GM21360 (cell line): ENCODE data around the gene TRANK1.
"Not testable (repeated sequence)": the region's sequence is repeated elsewhere in the genome, so short reads cannot be mapped to it uniquely, and the experiment has no call there.

Source experiments
- ATAC-seq: cut with Tn5 transposase; IDR thresholded peaks from one replicate; pipeline ENCODE4 v1.9.1; 2021; ENCODE audit warnings: mild to moderate bottlenecking, moderate library complexity; ENCODE audit not compliant: unreplicated experiment

Gene TRANK1

DNA sequence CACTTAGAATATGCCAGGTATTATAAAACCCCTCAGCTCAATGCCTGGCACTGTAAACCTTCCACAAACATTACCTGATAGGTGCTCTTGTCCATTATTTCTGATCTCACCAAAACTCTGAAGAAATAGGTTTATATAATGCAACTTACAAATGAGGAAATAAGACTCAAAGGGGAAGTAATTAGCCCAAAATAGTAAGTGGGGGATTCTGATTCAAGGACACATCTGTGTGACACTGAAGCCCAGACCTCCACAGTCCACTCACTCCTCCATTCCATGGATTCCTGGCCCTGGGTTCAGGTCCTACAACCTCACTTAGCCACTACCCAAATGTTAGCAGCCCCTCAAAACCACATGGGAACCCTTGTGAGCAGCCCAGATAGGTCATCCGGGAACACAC is 49.9 kb downstream of the TRANK1 start:
- no peak for ATAC-seq

DNA sequence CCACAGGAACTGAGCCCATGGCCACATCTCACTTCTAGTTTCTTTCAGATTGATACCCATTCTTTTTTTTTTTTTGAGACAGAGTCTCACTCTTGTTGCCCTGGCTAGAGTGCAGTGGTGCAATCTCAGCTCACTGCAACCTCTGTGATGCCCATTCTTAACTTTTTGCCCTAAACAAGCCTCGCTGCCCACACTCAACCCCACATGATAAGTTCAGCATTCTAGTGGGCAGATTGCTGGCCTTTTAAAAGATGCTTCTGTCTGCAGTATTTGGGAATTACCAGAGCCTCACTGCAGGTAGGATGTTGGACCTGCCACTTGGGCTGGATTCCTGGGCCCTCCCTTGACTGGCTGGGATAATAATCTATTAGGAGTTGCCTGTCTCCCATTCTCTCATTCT is 51.0 kb downstream of the TRANK1 start:
- ATAC-seq: no peak

DNA sequence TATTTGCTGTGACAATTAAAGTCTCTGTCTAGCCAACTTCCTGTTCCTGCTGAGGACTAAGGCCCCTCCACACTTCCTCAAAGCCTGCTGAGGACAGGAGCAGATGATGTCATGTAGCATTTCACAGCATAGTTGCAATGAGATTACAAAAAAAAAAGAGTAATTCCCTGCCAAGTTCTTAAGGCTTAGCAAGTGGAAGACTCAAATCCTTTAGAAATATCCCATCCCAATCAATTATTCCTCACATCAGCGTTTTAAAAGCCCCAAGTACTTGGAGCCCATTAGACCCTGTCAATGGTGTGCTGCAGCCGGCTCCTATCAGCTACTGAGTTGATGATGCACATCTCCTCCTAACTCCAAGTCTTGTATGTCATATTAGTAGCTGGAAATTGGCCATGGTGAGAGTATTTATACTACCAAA is 51.7 kb downstream of the TRANK1 start:
- ATAC-seq: peak; percentile 52

DNA sequence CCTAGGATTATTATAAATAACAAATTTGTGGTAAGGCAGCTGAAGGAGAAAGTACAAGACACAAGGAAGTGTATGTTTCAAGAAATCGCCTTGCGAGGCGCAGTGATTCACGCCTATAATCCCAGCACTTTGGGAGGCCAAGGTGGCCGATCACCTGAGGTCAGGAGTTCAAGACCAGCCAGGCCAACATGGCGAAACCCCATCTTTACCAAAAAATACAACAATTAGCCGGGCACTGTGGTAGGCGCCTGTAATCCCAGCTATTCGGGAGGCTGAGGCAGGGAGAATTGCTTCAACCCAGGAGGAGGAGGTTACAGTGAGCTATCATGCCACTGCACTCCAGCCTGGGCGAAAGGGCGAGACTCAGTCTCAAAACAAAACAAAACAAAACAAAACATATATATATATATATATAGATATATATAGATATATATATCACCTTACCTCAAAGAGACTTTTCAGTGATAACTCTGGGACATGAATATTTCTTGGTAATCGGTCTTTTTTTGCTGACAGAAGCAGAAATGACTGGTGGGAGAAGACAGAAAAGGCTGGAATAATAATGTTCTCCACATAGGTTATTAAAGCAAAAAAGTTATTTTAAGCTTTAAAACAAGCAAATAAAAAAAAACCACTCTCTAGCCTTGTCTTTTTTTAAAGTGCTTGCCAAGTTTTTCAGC is 52.3 kb downstream of the TRANK1 start:
- no peak for ATAC-seq

DNA sequence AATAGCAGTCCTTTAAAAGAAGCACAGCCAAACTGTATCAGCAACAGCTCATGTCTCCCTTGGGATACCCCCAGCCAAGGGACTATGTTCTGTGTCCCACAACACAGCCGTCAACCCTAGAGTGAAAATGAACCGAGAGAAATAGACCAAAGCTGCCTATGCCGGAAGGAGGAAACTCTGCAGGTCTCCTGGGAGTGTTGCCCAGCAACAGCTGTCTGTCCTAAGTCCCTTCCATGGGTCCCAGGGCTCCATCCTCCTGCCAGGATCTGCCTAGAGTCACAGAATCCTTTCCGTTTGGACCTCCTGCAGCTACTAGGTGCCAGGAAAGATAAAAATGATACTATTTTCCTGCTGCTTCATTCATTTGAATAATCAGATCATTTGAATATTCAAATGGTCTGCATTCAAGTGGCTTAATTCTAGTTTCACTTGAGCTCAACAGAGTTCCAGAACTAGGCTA is 53.1 kb downstream of the TRANK1 start:
- ATAC-seq: peak; percentile 67

DNA sequence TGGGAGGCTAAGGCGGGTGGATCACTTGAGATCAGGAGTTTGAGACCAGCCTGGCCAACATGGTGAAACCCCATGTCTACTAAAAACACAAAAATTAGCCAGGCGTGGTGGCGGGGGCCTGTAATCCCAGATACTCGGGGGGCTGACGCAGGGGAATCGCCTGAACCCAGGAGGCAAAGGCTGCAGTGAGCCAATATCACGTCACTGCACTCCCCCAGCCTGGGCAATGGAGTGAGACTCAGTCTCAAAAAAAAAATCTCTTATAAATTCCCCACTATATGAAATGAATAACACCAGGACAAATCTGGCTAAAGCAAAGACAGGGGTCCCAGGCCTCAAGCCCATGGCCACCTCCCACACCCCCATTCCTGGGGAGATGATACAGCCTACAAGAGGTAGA is 53.8 kb downstream of the TRANK1 start:
- ATAC-seq: peak; percentile 3

DNA sequence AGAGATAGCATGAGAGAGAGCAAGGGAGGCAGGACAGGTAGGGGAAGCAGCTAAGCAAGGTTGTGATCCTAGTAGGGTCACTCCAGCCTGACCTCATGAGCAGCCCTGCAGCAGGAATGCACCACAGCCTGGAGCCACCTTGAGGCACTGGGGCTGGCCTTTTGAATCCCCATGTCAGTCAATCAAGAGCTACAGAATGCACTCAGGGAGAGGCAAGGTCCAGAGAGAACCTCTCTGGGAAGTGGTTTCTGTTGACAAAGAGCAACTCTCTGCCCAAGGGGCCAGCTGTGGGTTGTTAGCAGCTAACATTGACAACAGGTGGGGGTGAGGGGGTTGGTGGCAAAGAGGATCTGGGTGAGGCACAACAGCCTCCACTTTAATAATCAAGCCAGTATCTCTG is 54.6 kb downstream of the TRANK1 start:
- no peak for ATAC-seq

DNA sequence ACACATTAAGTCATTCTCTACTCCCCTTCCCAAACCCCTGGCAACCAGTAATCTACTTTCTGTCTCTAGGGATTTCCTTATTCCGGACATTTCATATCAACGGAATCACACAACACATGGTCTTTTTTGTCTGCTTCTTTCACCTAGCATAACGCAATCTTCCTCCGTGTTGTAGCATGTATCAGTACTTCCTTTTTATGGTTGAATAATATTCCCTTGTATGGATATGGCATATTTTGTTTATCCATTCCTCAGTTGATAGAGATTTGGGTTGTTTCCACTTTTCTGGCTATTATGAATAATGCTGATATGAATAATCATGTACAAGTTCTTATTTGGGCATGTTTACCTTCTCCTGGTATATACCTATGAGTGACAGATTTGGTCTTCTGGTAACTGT is 63.1 kb downstream of the TRANK1 start:
- no peak for ATAC-seq

DNA sequence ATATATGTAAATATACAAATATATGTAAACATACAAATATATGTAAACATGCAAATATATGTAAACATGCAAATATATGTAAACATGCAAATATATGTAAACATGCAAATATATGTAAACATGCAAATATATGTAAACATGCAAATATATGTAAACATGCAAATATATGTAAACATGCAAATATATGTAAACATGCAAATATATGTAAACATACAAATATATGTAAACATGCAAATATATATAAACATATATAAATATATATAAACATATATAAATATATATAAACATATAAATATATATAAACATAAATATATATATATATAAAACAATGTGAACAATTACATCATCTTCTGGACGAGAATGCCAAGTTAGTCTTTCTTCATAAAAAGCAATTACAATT is 65.0 kb downstream of the TRANK1 start:
- not testable (repeated sequence) for ATAC-seq

DNA sequence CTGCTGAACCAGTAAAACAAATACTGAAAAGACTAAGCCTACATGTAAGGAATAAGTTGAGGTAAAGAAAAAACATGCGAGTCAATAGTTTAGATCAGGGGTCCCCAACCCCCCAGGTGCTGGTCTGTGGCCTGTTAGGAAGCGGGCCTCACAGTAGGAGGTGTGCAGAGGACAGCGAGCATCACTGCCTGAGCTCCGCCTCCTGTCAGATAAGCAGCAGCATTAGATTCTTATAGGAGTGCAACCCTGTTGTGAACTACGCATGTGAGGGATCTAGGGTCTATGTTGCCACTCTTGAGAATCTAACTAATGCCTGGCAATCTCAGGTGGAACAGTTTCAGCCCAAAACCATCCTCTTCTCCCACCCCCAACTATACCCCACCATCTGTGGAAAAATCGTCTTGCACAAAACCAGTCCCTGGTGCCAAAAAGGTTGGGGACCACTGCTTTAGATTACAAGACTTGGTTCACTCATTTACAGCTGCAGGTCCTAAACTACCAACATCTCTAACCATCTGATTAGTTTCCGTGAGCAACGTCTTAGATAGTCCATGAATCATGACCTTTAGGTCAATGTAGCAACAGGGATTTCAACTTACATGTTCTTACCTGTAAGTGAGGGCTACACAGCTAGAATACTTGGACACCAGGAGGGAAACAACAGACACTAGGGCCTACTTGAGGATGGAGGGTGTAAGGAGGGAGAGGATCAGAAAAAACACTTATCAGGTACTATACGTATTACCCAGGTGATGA is 66.7 kb downstream of the TRANK1 start:
- no peak for ATAC-seq

DNA sequence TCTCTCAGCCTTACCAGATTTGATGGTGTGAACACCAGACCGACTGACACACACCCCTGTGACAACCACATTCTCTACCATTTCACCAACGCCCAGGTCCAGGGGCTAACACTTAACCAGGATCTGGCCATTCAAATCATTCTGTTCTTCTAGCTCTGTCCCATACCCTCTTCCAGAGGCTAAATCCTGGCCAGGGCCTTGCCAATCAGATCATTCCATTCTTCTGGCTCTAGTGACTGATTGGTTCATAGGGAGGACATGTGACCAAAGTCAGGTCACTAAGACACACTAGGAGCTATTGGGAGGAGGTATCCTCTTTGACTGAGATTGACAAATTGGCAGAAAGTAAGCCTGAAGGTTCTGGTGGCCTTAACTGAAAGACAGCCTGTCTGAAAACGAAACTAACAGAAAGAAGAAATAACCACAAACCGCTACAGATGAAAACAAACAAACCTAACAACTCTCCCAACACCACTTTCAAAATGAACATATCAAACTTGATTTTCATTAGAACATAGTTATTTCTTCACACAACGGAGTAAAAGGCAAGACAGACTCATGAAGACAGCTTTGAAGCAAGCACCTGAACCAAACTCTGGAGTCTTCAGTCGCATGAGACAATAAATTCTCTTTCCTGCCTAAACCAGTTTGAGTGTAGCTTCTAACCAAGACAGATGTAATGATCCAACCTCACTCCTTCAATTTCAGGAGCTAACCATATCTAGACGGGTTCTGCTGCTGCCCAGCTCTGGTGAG is 68.5 kb downstream of the TRANK1 start:
- ATAC-seq: peak; percentile 99

DNA sequence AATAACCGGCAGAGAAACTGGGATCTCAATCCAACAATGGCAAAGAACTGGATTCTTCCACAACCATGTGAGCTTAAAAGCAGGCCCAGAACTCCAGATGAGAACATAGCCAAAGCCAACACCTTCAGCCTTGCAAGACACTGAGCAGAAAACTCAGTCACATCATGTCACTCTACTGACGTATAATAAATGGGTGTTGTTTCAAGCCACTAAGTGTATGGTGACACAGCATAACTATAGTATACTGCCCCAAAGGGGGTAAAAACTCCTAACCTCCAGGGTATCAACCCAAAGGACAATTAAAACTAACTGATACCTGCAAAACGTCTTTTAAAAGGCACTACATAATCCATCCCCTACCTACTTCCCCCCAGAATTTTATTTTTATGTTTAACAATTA is 69.5 kb downstream of the TRANK1 start:
- ATAC-seq: no peak

DNA sequence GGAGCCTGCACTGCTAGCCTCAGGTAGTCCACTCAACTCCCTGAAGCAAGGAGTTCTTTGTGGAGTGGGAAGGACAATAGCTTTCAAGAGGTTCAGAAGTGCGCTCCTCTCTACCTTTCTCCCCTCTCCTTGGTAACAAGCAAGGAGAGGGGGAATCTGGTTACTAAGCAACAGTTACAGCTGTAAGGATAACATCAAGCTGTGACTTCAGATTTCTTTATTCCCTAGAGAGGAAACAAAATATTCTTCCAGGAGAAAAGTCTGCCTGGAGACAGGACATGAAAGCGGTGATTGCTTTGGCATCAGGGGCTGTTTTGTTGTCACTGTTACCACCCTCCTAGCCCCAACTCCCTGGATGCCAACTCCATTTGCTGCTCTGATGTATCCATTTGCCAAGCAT is 70.4 kb downstream of the TRANK1 start:
- no peak for ATAC-seq

DNA sequence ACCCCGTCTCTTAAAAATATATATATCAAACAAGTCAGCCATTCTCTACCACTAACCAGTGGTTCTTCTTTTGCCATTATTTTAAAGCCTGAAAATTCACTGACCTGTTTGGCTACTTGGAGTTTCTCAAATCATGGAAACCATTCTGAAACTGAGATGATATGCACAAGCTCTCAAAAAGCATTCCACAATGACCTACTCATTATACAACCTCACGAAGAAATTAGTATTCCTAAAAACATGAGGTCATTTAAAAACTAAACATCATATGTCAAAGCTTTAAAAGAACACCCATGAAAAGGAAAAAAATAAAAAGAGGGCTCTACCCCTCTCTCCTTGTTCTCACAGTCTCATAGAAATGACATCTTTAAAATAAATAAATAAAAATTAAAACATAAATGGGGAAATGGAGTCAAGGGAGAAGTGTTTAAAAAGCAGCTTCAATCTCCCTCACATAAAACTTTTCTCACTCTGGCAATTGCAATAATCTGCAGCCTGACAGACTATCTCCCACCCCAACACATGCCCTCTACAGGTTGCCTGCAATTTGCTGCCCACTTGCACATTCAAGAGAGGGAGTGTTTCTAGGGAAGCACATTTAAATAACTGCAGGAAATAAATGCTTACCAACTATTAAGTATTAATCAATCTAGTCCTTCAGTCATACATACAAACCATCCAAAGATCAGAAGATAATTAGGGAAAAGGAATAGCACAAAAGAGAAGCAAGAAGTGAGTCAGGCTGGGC is 73.3 kb downstream of the TRANK1 start:
- ATAC-seq: no peak

DNA sequence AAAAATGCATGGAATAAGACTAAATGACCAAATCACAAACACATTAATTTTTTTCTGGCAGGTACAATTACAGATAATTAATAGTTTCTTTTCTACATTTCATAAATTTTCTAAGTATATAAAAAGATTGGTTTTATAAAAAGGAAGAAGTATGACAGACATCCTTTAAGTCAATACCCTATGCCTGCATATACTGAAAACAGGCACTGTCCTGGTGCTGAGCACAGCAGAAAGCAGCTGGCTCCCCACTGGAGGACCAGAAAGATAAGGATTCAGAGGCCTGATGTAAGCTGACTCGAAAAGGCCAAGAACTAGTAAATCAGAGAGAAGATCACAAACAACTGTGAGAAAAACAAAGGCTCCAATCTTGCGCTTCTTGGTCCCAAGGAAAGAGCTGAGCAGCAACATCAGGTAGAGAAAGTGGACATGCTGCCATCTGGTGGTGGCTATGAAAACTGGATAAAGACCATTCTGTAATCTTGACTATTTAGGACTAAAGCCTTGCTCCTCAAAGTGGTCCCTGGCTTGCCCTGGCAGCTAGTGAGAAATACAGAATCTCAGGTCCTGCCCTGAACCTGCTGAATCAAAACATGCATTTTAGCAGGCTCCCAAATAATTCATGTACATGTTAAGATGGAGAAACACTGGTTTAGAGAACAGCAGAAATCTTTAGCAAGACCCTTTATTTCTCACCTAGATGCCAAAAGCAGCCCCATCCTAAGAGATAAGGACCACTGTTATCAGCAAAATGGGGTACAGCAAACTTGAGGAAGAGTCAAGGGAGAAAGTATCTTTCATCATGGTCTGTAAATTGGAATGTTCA is 76.0 kb downstream of the TRANK1 start:
- ATAC-seq: peak; percentile 95

DNA sequence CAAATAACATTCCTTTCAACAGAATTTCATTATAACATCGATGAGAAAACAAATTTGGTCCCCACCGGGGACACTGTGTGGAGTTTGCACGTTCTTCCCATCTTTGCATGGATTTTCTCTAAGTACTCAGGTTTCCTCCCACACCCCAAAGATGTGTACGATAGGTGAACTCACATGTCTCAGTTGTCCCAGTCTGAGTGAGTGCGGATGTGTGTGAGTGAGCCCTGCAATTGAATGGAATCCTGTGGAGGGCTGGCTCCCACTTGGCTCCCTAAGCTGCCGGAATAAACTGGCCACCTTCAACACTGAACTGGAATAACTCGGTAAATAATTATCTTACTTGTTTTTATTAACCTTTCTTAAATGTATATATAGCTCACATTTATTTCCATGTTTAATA is 77.0 kb downstream of the TRANK1 start:
- no peak for ATAC-seq

DNA sequence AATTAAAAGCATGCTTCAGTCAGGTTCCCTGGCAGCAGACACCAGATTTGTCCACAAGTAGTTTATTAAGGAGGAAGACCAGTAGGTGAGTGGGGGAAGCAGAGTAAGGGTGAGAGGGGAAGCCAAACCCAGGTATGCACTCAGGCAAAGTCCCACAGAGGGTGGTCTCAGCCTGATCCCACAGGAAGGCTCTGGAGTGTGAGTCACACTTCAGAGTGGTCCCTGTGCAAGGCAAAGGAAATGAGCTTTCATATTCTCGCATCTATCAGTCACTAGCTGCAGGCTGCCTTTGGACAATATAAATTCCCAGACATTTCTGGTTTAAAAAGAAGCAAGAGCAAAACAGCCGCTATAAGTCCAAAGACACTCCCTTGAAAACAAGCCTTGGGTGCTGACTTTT is 78.5 kb downstream of the TRANK1 start:
- no peak for ATAC-seq

DNA sequence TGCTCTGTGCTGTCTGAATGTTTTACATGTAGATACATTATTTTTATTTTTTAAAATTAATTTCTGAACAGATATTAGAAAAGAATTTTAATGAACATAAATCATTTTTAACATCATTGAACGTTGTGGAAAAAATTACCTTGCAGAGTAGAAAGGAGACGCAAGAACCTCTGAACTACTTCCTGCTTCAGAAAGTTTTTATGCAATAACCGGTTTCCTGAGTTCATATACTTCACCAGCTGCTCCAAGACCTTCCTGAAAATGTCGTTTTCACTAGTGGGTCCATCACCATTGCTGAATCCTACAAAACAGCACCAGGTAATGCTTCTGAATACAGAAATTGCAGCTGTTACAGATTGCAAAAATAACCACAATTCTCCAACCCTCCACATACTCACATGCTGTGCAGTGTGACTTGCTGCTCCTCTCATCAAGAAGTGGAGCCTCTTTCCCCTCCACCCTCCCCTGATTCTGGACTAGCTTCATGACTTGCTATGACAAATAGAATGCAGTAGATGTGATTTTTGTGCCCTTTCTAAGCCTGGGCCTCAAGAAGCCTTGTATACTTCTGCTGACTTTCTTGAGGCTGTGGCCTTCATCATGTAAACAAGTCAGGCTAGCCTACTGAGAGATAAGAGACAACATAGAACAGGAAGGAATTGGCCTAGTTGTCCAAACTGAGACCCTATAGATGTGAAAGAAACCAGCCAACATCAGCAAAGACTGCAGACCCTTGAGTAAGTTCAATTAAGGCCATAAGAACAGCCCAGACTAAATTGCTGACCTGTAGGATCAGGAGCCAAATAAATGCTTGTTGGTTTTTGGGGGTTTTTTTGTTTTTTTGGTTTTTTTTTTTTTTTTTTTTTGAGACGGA is 80.4 kb downstream of the TRANK1 start:
- ATAC-seq: no peak

DNA sequence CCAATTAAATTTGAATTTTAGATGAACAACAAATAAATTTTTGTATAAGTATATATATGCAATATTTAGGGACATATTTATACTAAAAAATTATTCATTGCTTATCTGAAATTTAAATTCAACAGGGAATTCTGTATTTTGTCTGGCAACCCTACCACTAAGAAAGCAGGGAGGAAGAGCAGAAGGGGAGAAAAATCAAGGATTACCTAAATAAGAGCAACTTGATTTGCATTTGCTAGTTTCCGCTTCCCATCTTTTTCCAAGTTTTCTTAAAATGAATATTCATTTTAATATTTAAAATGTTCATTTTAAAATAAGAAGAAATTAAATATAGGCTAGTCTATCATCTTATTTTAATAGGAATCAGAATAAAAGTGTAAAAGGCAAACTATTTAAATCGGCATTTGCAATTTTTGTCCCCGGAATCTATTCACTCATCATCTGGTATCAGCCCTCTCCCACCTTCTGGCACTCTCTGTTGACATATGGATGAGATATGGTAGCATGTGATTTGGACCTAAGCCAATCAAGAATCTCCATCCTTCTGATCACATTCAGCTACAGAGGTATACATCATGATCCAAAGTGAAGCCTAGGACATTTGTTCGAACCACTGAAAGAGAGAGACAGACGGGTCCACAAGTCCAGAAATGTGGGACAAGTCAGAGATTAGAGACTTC is 82.6 kb downstream of the TRANK1 start:
- ATAC-seq: no peak
